ENCODE measurements around the gene EXOC6B. TPM values are rescaled to one million over a fixed set of nuclear protein-coding genes. Genes with fewer than 3 reads are reported as not detected.

EXOC6B gene
- total RNA-seq, 6 experiments from 2014 or later = 7.8 to 15.1 (median 9.1) TPM

GRCh38 chr2:72134408-72134996 lies 691.3 kb downstream of the EXOC6B start:
- Histone ChIP-seq H3K4me3 (no peak overlapping the region), H3K27me3 (no peaks in the 10 kb centered on the region), H3K27ac (no peak overlapping the region), H3K9me3 (no peaks in the 10 kb centered on the region), H3K4me1 (peaks cover 0 to 13% (median 4%) of the 10 kb centered on the region in 4 donors), H3K36me3 (no peaks in the 10 kb centered on the region)
- ATAC-seq (no peak), DNase-seq (peak in 1 of 3 donors; percentile 27)
- WGBS (ENCODE audit: insufficient coverage, low coverage, low lambda C conversion rate, missing lambda C conversion rate) = 61% methylated on average over 3 of the region's 10 CpGs
- intact Hi-C loops (cut with DNase I) = no loop called here
- no peak for TF ChIP-seq CTCF (IDR thresholded peaks at IDR 0.05)
- no peak for TF ChIP-seq POLR2A (IDR thresholded peaks at IDR 0.05)

- Histone ChIP-seq H3K9me3 (no peaks in the 10 kb centered on the region), H3K4me3 (no peak overlapping the region), H3K27ac (no peak overlapping the region), H3K36me3 (no peaks in the 10 kb centered on the region), H3K4me1 (peaks cover 0 to 13% (median 4%) of the 10 kb centered on the region in 4 donors), H3K27me3 (no peaks in the 10 kb centered on the region)
- no peak for ATAC-seq
- intact Hi-C loops (cut with DNase I) = no loop called here
- DNase-seq = peak in 2 of 3 donors; percentile 12 to 29
- WGBS (ENCODE audit: insufficient coverage, low coverage, low lambda C conversion rate, missing lambda C conversion rate) = no CpG with 5 or more reads among the region's 11 CpGs
- TF ChIP-seq CTCF (IDR thresholded peaks at IDR 0.05) = no peak
Observed at GRCh38 chr2:72133721-72134407, 692.0 kb downstream of the EXOC6B start.

- peak in 2 of 3 donors; percentile 40 to 42 for DNase-seq
- no peak overlapping the region for H3K27ac ChIP-seq
- 80% methylated on average over 1 of the region's 29 CpGs for WGBS (ENCODE audit: insufficient coverage, low coverage, low lambda C conversion rate, missing lambda C conversion rate)
- no peak overlapping the region for H3K4me3 ChIP-seq
- no peaks in the 10 kb centered on the region for H3K9me3 ChIP-seq
- no peaks in the 10 kb centered on the region for H3K36me3 ChIP-seq
- TF ChIP-seq CTCF (IDR thresholded peaks at IDR 0.05) (no peak), POLR2A (IDR thresholded peaks at IDR 0.05) (no peak)
- intact Hi-C loops (cut with DNase I) = no loop called here
- H3K27me3 ChIP-seq = no peaks in the 10 kb centered on the region
- peaks cover 0 to 6% (median 1%) of the 10 kb centered on the region in 4 donors for H3K4me1 ChIP-seq
- no peak for ATAC-seq
Observed at GRCh38 chr2:72132981-72133720, 692.7 kb downstream of the EXOC6B start.

GRCh38 chr2:72131916-72132841 lies 693.7 kb downstream of the EXOC6B start:
- Histone ChIP-seq H3K4me3 (no peak overlapping the region), H3K9me3 (no peaks in the 10 kb centered on the region), H3K36me3 (no peaks in the 10 kb centered on the region), H3K27me3 (no peaks in the 10 kb centered on the region), H3K4me1 (no peaks in the 10 kb centered on the region), H3K27ac (no peak overlapping the region)
- ATAC-seq = no peak
- TF ChIP-seq POLR2A (IDR thresholded peaks at IDR 0.05) = no peak
- TF ChIP-seq CTCF (IDR thresholded peaks at IDR 0.05) = no peak
- WGBS (ENCODE audit: insufficient coverage, low coverage, low lambda C conversion rate, missing lambda C conversion rate) = 70% methylated on average over 4 of the region's 37 CpGs
- intact Hi-C loops (cut with DNase I) = no loop called here
- peak; percentile 22 to 48 (median 42) for DNase-seq
